GM18507 (cell line): ENCODE measurements around the gene PIGA.

Source experiments
- DNase-seq: peaks from one replicate; pipeline ENCODE4 v3.0.0; 2011; ENCODE audit warnings: low read depth; ENCODE audit not compliant: insufficient read length; ENCODE audit errors: extremely low spot score
- FAIRE-seq: peaks from 2 replicates; lab custom pipeline; 2011; peaks lifted over from hg19 to GRCh38; lab: Jason Lieb, UNC

Gene PIGA

DNA sequence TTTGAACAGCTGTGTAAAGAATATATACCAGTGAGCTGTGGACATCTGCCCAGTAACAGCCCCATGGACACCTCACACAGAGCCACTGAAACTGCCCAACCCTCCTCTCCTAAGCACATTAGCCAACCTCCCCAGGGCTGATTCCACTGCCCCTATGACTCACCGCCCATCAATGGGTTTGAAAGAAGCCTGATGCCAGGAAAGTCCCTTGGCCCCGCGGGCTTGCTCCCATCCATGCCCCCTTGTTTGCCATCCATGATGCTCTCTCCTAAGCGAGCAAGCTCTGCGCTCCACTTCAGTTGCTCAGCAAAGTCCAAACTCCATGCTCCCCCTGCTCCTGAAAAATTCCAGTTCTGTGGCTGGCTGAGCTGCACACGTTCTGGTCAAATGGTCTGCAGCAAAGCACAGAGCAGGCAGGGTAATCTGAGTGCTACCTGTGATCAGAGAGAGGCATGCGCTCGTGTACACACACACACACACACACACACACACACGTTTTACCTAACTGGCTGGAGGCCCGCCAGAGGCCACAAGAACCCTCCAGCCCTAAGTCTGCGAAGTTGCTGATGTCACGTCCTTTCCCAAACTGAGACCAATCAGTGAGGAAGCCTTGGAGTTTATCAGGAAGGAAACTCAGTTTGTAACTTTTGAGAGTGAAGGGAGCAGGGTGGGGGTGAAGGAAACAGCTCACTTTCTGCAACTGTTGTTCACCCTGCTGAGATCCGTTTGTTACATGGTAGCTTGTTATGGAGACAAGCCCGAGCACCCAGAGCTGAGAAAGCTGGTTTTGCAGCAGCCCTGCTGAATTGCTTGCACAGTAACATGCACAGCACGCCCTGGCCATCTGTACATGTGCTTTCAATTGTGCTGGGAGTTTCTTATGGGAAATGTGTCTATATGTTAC is 65.5 kb downstream of the PIGA start, which contains the start of gene ASB9:
Gene ASB9, minus strand, starts transcription at position 466 of the 904 bp plus-strand sequence. Its CDS starts 209 bp downstream, at position 257.
- no peak for DNase-seq
- FAIRE-seq: peak; percentile 76
